NT2/D1 (cell line): Measurements from ENCODE around the gene UBE4A.

Source experiments
- SUZ12 ChIP-seq: IDR thresholded peaks from 2 replicates; pipeline ENCODE4 v1.6.1; 2011; ENCODE audit not compliant: insufficient read length, insufficient read depth; ENCODE audit errors: extremely low read depth
- YY1 ChIP-seq: IDR thresholded peaks from 2 replicates; pipeline ENCODE4 v1.6.1; 2011; ENCODE audit not compliant: insufficient read length, insufficient read depth
- ZNF274 ChIP-seq: IDR thresholded peaks from 2 replicates; pipeline ENCODE4 v1.6.1; 2011; ENCODE audit warnings: mild to moderate bottlenecking, low read depth, low read length

- no peak for TF ChIP-seq ZNF274
- TF ChIP-seq YY1, result no peak
- TF ChIP-seq SUZ12, result no peak
Observed at GRCh38 chr11:118373263-118373662, 13.9 kb downstream of the UBE4A start.
